SK-N-SH (cell line): ENCODE measurements around the gene LCN1. TPM values are rescaled to one million over a fixed set of nuclear protein-coding genes. Genes with fewer than 3 reads are reported as not detected.

Experiments used
- CTCF ChIA-PET: fragments of 300-600, 350-600 bp; formaldehyde crosslinking; extraction: SDS; loops from one replicate; lab custom pipeline; 2021; lab: Yijun Ruan, JAX
- POLR2A ChIA-PET: fragments of 350-600 bp; sonication (Branson Sonifier 250); formaldehyde crosslinking; extraction: SDS; loops from one replicate; lab custom pipeline; 2020; ENCODE audit warnings: antibody characterized with exemption, inconsistent platforms; lab: Yijun Ruan, JAX
- DNase-seq: peaks from one replicate; pipeline ENCODE4 v3.0.0; 2012
- H2AFZ ChIP-seq: fragments of 200-600 bp; sonication (generic); 2 replicates; pipeline ENCODE4 v1.8.1; 2016; ENCODE audit warnings: antibody characterized with exemption, mild to moderate bottlenecking, low read depth
- H3F3A ChIP-seq: fragments of 200-600 bp; sonication (generic); replicated peaks from 2 replicates; pipeline ENCODE3; 2016; ENCODE audit warnings: antibody characterized with exemption, mild to moderate bottlenecking; ENCODE audit not compliant: insufficient read depth
- H3K27ac ChIP-seq, 2 experiments: fragments of 200-500 bp in 1 of 2; fragments of 200-600 bp in 1 of 2; sonication (Bioruptor generic) in 1 of 2; sonication (generic), shearing (Covaris generic) in 1 of 2; 2 replicates each; pipeline versions ENCODE4 v1.5.1 to v1.6.1; 2014 to 2016; ENCODE audit warnings: low read depth in 2 of 2, inconsistent platforms in 1 of 2, low read length in 1 of 2, mild to moderate bottlenecking in 1 of 2, mixed read lengths in 1 of 2
- H3K27me3 ChIP-seq: fragments of 200-600 bp; sonication (generic), shearing (Covaris generic); 2 replicates; pipeline ENCODE4 v1.6.1; 2016; ENCODE audit warnings: mixed run types; ENCODE audit not compliant: insufficient read depth
- H3K36me3 ChIP-seq, 2 experiments: fragments of 200-500 bp in 1 of 2; fragments of 200-600 bp in 1 of 2; sonication (Bioruptor generic) in 1 of 2; sonication (generic) in 1 of 2; replicated peaks in 1 of 2; 2 replicates each; pipeline versions ENCODE3 to v1.5.1; 2014 to 2016; ENCODE audit warnings: low read length in 1 of 2, mild to moderate bottlenecking in 1 of 2; ENCODE audit not compliant: insufficient read depth in 2 of 2, control insufficient read depth in 1 of 2
- H3K4me1 ChIP-seq, 2 experiments: fragments of 200-500 bp in 1 of 2; fragments of 200-600 bp in 1 of 2; sonication (Bioruptor generic) in 1 of 2; sonication (generic), shearing (Covaris generic) in 1 of 2; 2 replicates each; pipeline versions ENCODE4 v1.5.1 to v1.6.1; 2014 to 2016; ENCODE audit warnings: low read depth in 1 of 2, low read length in 1 of 2, mixed run types in 1 of 2; ENCODE audit not compliant: insufficient read depth in 2 of 2, control insufficient read depth in 1 of 2
- H3K4me2 ChIP-seq: fragments of 200-600 bp; sonication (generic), shearing (Covaris generic); 2 replicates; pipeline ENCODE4 v1.6.1; 2017; ENCODE audit warnings: mixed run types
- H3K4me3 ChIP-seq, 2 experiments: fragments of 200-500 bp in 1 of 2; fragments of 200-600 bp in 1 of 2; sonication (Bioruptor generic) in 1 of 2; sonication (generic), shearing (Covaris generic) in 1 of 2; 2 replicates each; pipeline versions ENCODE4 v1.5.1 to v1.8.1; 2014 to 2016; ENCODE audit warnings: low read depth in 2 of 2, inconsistent platforms in 1 of 2, low read length in 1 of 2, mild to moderate bottlenecking in 1 of 2, mixed read lengths in 1 of 2, moderate library complexity in 1 of 2
- H3K79me2 ChIP-seq: fragments of 200-600 bp; sonication (generic); 2 replicates; pipeline ENCODE4 v1.8.1; 2017; ENCODE audit warnings: mild to moderate bottlenecking; ENCODE audit not compliant: insufficient read depth
- H3K9ac ChIP-seq: fragments of 200-600 bp; sonication (generic); 2 replicates; pipeline ENCODE4 v1.6.1; 2017; ENCODE audit warnings: mixed run types
- H3K9me2 ChIP-seq: fragments of 200-600 bp; sonication (generic); 2 replicates; pipeline ENCODE4 v1.6.1; 2017; ENCODE audit warnings: mixed run types
- H3K9me3 ChIP-seq: fragments of 200-600 bp; sonication (generic); 2 replicates; pipeline ENCODE4 v1.6.1; 2017; ENCODE audit warnings: mixed run types, mild to moderate bottlenecking, moderate library complexity
- H4K20me1 ChIP-seq: fragments of 200-600 bp; sonication (generic); 2 replicates; pipeline ENCODE4 v1.6.1; 2017; ENCODE audit warnings: mild to moderate bottlenecking, mixed run types; ENCODE audit not compliant: insufficient read depth
- CTCF ChIP-seq: fragments of 200-600 bp; sonication (generic); IDR thresholded peaks from 2 replicates; pipeline ENCODE4 v1.6.1; 2017; ENCODE audit warnings: antibody characterized with exemption, mild to moderate bottlenecking, moderate library complexity
- ELF1 ChIP-seq: IDR thresholded peaks from 2 replicates; pipeline ENCODE4 v1.4.0; 2012
- EZH2phosphoT487 ChIP-seq: fragments of 200-600 bp; sonication (generic); IDR thresholded peaks from 2 replicates; pipeline ENCODE4 v1.6.1; 2017; ENCODE audit warnings: low read depth, mixed run types, mild to moderate bottlenecking, antibody characterized with exemption, moderate library complexity, borderline replicate concordance
- FOXM1 ChIP-seq: IDR thresholded peaks from 2 replicates; pipeline ENCODE4 v1.4.0; 2012; ENCODE audit warnings: low read depth, mild to moderate bottlenecking
- GABPA ChIP-seq: IDR thresholded peaks from 2 replicates; pipeline ENCODE4 v1.4.0; 2012; ENCODE audit warnings: low read depth, mild to moderate bottlenecking
- GATA2 ChIP-seq: sonication (generic); formaldehyde crosslinking; IDR thresholded peaks from 2 replicates; pipeline ENCODE4 v1.5.0; 2020; ENCODE audit warnings: mild to moderate bottlenecking, missing genetic modification reagents
- IRF3 ChIP-seq: fragments of 150-350 bp; IDR thresholded peaks from 2 replicates; pipeline ENCODE4 v1.6.1; 2016; ENCODE audit warnings: mild to moderate bottlenecking, low read depth, low read length
- MAX ChIP-seq: IDR thresholded peaks from 2 replicates; pipeline ENCODE4 v1.4.0; 2012; ENCODE audit warnings: low read depth
- NRF1 ChIP-seq: IDR thresholded peaks from 2 replicates; pipeline ENCODE4 v1.6.1; 2012; ENCODE audit warnings: low read depth, mild to moderate bottlenecking, low read length
- PBX3 ChIP-seq: IDR thresholded peaks from 2 replicates; pipeline ENCODE4; 2012
- RAD21 ChIP-seq: IDR thresholded peaks from 2 replicates; pipeline ENCODE4 v1.6.1; 2012; ENCODE audit warnings: mild to moderate bottlenecking, low read length
- RXRA ChIP-seq: IDR thresholded peaks from 2 replicates; pipeline ENCODE4 v1.4.0; 2012; ENCODE audit warnings: low read depth, mild to moderate bottlenecking, borderline replicate concordance
- SMC3 ChIP-seq: IDR thresholded peaks from 2 replicates; pipeline ENCODE4 v1.6.1; 2012; ENCODE audit warnings: low read depth, low read length, improper control_type of control experiment
- TAF1 ChIP-seq: IDR thresholded peaks from 2 replicates; pipeline ENCODE4 v1.6.1; 2012; ENCODE audit warnings: low read depth, mild to moderate bottlenecking, low read length, moderate library complexity, borderline replicate concordance
- TEAD4 ChIP-seq: IDR thresholded peaks from 2 replicates; pipeline ENCODE4 v1.4.0; 2012; ENCODE audit warnings: mild to moderate bottlenecking, borderline replicate concordance; ENCODE audit not compliant: insufficient read depth
- YY1 ChIP-seq: IDR thresholded peaks from 2 replicates; pipeline ENCODE4 v1.4.0; 2012; ENCODE audit warnings: low read depth, mild to moderate bottlenecking
- WGBS: methylation state at CpG from one replicate; pipeline ENCODE4 v1.1.6; 2017; ENCODE audit warnings: low lambda C conversion rate; 5-methylcytosine and 5-hydroxymethylcytosine counted together
- polyA plus RNA-seq, 3 experiments: library from polyadenylated mRNA; depleted of rRNA; stranded (reverse); fragments of >200 nt; gene quantifications; 2 replicates each; pipeline ENCODE4 v1.2.3, GENCODE V29; 2012

The LCN1 gene
- polyA plus RNA-seq, 1 of the 3 experiments (the other 2 are of a cell fraction): not detected

GRCh38 chr9:135491764-135492163 is 29.5 kb upstream of the LCN1 start:
- Histone ChIP-seq H3K9ac (no peak overlapping the region), H3K4me3 (no peak overlapping the region), H3K4me2 (no peak overlapping the region), H3K36me3 (peaks cover 0 to 21% of the 10 kb centered on the region in 2 experiments), H2AFZ (no peak overlapping the region), H3K27me3 (no peaks in the 10 kb centered on the region), H3K9me3 (no peaks in the 10 kb centered on the region), H3K9me2 (no peaks in the 10 kb centered on the region), H3F3A (no peaks in the 10 kb centered on the region), H3K79me2 (no peaks in the 10 kb centered on the region), H3K27ac (no peak overlapping the region), H4K20me1 (no peaks in the 10 kb centered on the region), H3K4me1 (no peaks in the 10 kb centered on the region)
- CTCF ChIA-PET: interaction anchor here (1.1 to 4.2 kb wide), 3 partner anchors 8 to 18 kb away, joined by 3 to 12 read pairs (median 7); partner anchors contain the start of gene MRPS2
- WGBS: 68% methylated on average over 4 of the region's 4 CpGs
- POLR2A ChIA-PET: no interaction called here
- DNase-seq: no peak
- TF ChIP-seq RAD21 (no peak), GATA2 (CRISPR knock-in tag) (no peak), IRF3 (no peak), YY1 (no peak), RXRA (no peak), TAF1 (no peak), CTCF (no peak), GABPA (no peak)

- no peaks in the 10 kb centered on the region for H4K20me1 ChIP-seq
- H3K9ac ChIP-seq: no peak overlapping the region
- no peak for DNase-seq
- POLR2A ChIA-PET: no interaction called here
- H3K9me2 ChIP-seq: no peaks in the 10 kb centered on the region
- no peaks in the 10 kb centered on the region for H3K27me3 ChIP-seq
- peaks cover 0 to 8% of the 10 kb centered on the region in 2 experiments for H3K36me3 ChIP-seq
- no peaks in the 10 kb centered on the region for H3F3A ChIP-seq
- H3K4me2 ChIP-seq: no peak overlapping the region
- TF ChIP-seq RXRA (no peak), ELF1 (no peak), FOXM1 (no peak), TAF1 (no peak), EZH2phosphoT487 (no peak), TEAD4 (no peak), IRF3 (no peak), PBX3 (no peak), MAX (no peak), NRF1 (no peak), SMC3 (no peak)
- no peaks in the 10 kb centered on the region for H3K9me3 ChIP-seq
- no peaks in the 10 kb centered on the region for H3K4me1 ChIP-seq
- 93% methylated on average over 27 of the region's 27 CpGs for WGBS
- no peak overlapping the region for H3K4me3 ChIP-seq
- CTCF ChIA-PET: interaction anchor here (1.7 kb wide), 1 partner anchor 12 kb away, joined by 6 read pairs; no protein-coding TSS in a partner anchor
- no peaks in the 10 kb centered on the region for H3K79me2 ChIP-seq
- H2AFZ ChIP-seq: no peak overlapping the region
- no peak overlapping the region for H3K27ac ChIP-seq
Observed at GRCh38 chr9:135492886-135493669, 28.2 kb upstream of the LCN1 start.
